CD4-positive, CD25-positive, alpha-beta regulatory T cell (primary cell): ENCODE data around the gene GFM1. TPM values are rescaled to one million over a fixed set of nuclear protein-coding genes. Genes with fewer than 3 reads are reported as not detected.

ENCODE experiments used
- ATAC-seq, 2 donors: fragments of 150-1000 bp; cut with Tn5 transposase; one replicate each; pipeline ENCODE4 v1.10.0; 2021; ENCODE audit warnings: low read depth in 2 of 2, moderate number of reproducible peaks in 2 of 2, moderate library complexity in 1 of 2
- DNase-seq, 3 donors: peaks; one replicate each; pipeline versions ENCODE4 v3.0.0 to v3.0.0-alpha.2; 2012 to 2022; ENCODE audit warnings: mixed read lengths in 1 of 3
- H3K27ac ChIP-seq: one replicate; pipeline ENCODE4 v1.7.0; 2013; ENCODE audit warnings: mild to moderate bottlenecking, low read length; ENCODE audit not compliant: insufficient read depth, poor library complexity, severe bottlenecking
- H3K27me3 ChIP-seq: one replicate; pipeline ENCODE4 v1.7.0; 2013; ENCODE audit warnings: low read length; ENCODE audit not compliant: control insufficient read depth, insufficient read depth
- H3K36me3 ChIP-seq: one replicate; pipeline ENCODE4 v1.7.0; 2013; ENCODE audit warnings: mild to moderate bottlenecking, low read length, moderate library complexity; ENCODE audit not compliant: control insufficient read depth, insufficient read depth
- H3K4me1 ChIP-seq: 2 replicates; pipeline ENCODE4 v1.7.0; 2013; ENCODE audit warnings: mild to moderate bottlenecking, low read length; ENCODE audit not compliant: insufficient read depth, control insufficient read depth, poor library complexity, severe bottlenecking
- H3K4me3 ChIP-seq: one replicate; pipeline ENCODE4 v1.7.0; 2013; ENCODE audit warnings: low read depth, mild to moderate bottlenecking, low read length, moderate library complexity
- H3K9me3 ChIP-seq, 2 experiments: 1 replicate in 1 of 2; 2 replicates in 1 of 2; pipeline ENCODE4 v1.7.0; 2013; ENCODE audit warnings: low read length in 2 of 2, mild to moderate bottlenecking in 1 of 2, moderate library complexity in 1 of 2; ENCODE audit not compliant: control insufficient read depth in 2 of 2
- H3K27ac Mint-ChIP-seq, 3 donors: one replicate each; pipeline ENCODE4 v1.8.0; 2020 to 2022; ENCODE audit warnings: mild to moderate bottlenecking in 3 of 3, mixed read lengths in 3 of 3, moderate library complexity in 2 of 3
- H3K27me3 Mint-ChIP-seq: one replicate; pipeline ENCODE4 v1.8.0; 2022; ENCODE audit warnings: mild to moderate bottlenecking, mixed read lengths
- H3K36me3 Mint-ChIP-seq: one replicate; pipeline ENCODE4 v1.8.0; 2020; ENCODE audit warnings: mixed read lengths
- H3K4me1 Mint-ChIP-seq, 4 donors: one replicate each; pipeline ENCODE4 v1.8.0; 2020 to 2022; ENCODE audit warnings: mixed read lengths in 4 of 4, mild to moderate bottlenecking in 1 of 4
- H3K4me3 Mint-ChIP-seq, 4 donors: one replicate each; pipeline ENCODE4 v1.8.0; 2020 to 2022; ENCODE audit warnings: mild to moderate bottlenecking in 4 of 4, mixed read lengths in 4 of 4, moderate library complexity in 3 of 4
- H3K9me3 Mint-ChIP-seq, 7 donors: one replicate each; pipeline ENCODE4 v1.8.0; 2020 to 2022; ENCODE audit warnings: mixed read lengths in 7 of 7, mild to moderate bottlenecking in 3 of 7, moderate library complexity in 2 of 7
- polyA plus RNA-seq, 4 donors: library from polyadenylated mRNA; unstranded; fragments of 300-500 nt; fragmentation: Illumina TruSeq; gene quantifications; one replicate each; pipeline ENCODE4 v1.2.3, GENCODE V29; 2021
- total RNA-seq: library from RNA; stranded (reverse); gene quantifications from one replicate; pipeline ENCODE4 v1.2.3, GENCODE V29; 2022

GFM1 gene
- total RNA-seq = 36.9 TPM
- 10 to 100 TPM; 22.2 to 36.0 (median 31.1) TPM for polyA plus RNA-seq

DNA sequence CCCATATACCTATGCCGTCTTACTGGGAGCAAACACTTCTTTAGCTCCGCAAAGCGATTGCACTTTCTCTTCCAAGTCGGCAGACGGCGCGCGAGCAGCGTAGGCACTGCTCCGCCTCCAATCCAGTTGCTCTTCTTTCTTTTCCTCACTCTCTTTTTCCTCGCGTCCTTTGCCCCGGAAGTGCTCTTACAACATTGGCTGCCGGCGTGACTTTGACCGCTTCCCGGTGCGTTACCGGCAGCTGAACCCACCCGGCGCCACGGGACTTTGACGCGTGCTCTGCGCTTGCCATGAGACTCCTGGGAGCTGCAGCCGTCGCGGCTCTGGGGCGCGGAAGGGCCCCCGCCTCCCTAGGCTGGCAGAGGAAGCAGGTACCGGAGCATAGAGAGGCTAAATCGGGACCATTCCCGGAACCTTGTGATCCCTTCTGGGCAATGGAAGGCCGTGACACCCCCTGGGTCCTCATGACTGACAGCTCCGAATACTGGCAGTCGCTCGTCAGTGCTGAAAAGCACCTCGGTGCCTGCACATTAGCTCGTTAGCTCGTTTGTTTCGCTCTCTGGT lies at the start of gene GFM1:
Gene GFM1 (plus strand): TSS at position 183 of the 564 bp plus-strand sequence. CDS start 108 bp downstream, at position 291.
- Mint-ChIP-seq H3K27ac (peak within 1 kb of the TSS; percentile 92 to 94 (median 94)), H3K4me3 (peak within 1 kb of the TSS; percentile 90 to 96 (median 95)), H3K9me3 (no peaks in the 10 kb centered on the region), H3K36me3 (peaks cover 25% of the 10 kb centered on the region), H3K4me1 (peaks cover 11 to 50% (median 37%) of the 10 kb centered on the region in 4 donors), H3K27me3 (peaks cover 4% of the 10 kb centered on the region)
- Histone ChIP-seq H3K27ac (peak within 1 kb of the TSS; percentile 77), H3K9me3 (no peaks in the 10 kb centered on the region), H3K36me3 (peaks cover 26% of the 10 kb centered on the region), H3K27me3 (no peaks in the 10 kb centered on the region), H3K4me3 (peak within 1 kb of the TSS; percentile 99), H3K4me1 (peaks cover 15% of the 10 kb centered on the region)
- DNase-seq = peak; percentile 88 to 97 (median 88)
- peak; percentile 94 to 95 for ATAC-seq

GRCh38 chr3:158600787-158601186 lies 43.5 kb upstream of the GFM1 start:
- no peaks in the 10 kb centered on the region for H3K4me1 Mint-ChIP-seq
- no peak for DNase-seq
- Histone ChIP-seq H3K4me3 (no peak overlapping the region), H3K36me3 (no peaks in the 10 kb centered on the region), H3K9me3 (no peaks in the 10 kb centered on the region), H3K27me3 (no peaks in the 10 kb centered on the region), H3K4me1 (no peaks in the 10 kb centered on the region), H3K27ac (no peak overlapping the region)
- peaks cover 5% of the 10 kb centered on the region for H3K27me3 Mint-ChIP-seq
- ATAC-seq = no peak
- H3K36me3 Mint-ChIP-seq = no peaks in the 10 kb centered on the region
- no peaks in the 10 kb centered on the region for H3K9me3 Mint-ChIP-seq
- no peak overlapping the region for H3K4me3 Mint-ChIP-seq
- H3K27ac Mint-ChIP-seq = no peak overlapping the region

DNA sequence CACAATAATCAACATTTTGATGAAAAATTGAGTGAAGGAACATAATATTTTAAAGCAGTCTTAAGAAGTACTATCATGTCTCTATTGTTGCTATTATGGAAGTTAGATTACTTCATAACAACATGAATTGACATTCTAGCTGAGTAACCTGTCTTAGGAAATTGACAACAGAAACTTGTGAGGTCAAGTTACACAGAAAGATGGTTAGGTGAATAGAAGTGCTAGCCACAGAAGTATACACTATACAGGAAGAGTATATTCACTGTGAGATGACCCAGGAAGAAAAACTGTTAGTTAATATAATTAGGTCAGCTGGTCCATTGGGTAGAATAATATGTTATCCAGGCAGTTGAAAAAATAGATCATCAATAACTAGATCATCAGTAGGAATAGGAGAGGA lies 42.1 kb upstream of the GFM1 start:
- DNase-seq (no peak), ATAC-seq (no peak)
- H3K36me3 Mint-ChIP-seq = no peaks in the 10 kb centered on the region
- Histone ChIP-seq H3K4me1 (no peaks in the 10 kb centered on the region), H3K36me3 (no peaks in the 10 kb centered on the region), H3K27me3 (no peaks in the 10 kb centered on the region), H3K9me3 (no peaks in the 10 kb centered on the region), H3K4me3 (no peak overlapping the region), H3K27ac (no peak overlapping the region)
- H3K4me3 Mint-ChIP-seq = no peak overlapping the region
- no peak overlapping the region for H3K27ac Mint-ChIP-seq
- H3K9me3 Mint-ChIP-seq = no peaks in the 10 kb centered on the region
- no peaks in the 10 kb centered on the region for H3K4me1 Mint-ChIP-seq
- peaks cover 5% of the 10 kb centered on the region for H3K27me3 Mint-ChIP-seq

DNA sequence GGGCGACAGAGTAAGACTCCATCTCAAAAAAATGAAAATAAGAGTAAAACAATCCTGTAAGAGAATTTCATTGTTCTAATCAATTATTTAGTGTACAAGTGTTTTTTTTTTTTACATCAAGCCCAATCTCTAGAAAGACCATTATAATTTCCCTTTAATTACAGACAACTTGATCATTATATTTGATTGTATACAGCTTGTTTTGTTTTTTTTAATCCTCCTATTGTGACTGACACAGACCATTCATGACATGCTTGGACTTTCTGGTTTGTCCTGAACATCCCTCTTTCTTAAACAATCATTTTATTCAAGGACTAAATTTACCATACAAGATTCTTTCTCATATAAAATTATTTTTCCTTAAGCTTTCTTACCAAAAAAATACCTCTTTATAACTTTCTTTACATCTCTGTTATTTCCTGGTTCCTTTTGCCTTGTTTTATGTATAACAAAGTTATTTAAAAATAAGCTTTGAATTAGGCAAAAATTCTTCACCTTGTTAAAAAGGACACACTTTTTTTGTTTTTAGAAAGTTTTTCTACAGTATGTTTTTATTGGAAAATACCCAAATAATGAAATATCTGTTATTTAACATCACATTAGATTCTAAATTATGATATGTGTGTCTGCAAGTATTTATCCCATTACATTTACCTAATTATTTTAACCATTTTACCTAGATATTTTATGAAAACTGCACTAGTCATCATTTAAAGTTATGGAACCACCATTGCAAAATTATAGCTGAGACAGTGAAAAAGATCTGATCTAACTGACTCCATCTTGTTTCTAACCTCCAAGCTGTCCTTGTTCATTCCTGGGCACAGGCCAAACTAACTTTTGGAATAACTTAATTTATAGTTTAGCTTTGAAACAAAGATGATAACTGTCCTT lies 26.1 kb upstream of the GFM1 start:
- no peaks in the 10 kb centered on the region for H3K4me1 Mint-ChIP-seq
- no peaks in the 10 kb centered on the region for H3K4me1 ChIP-seq
- H3K27ac ChIP-seq = no peak overlapping the region
- H3K36me3 Mint-ChIP-seq = no peaks in the 10 kb centered on the region
- ATAC-seq (no peak), DNase-seq (no peak)
- no peak overlapping the region for H3K27ac Mint-ChIP-seq
- no peak overlapping the region for H3K4me3 ChIP-seq
- no peaks in the 10 kb centered on the region for H3K27me3 ChIP-seq
- H3K9me3 ChIP-seq = peaks cover 5 to 16% of the 10 kb centered on the region in 2 experiments
- H3K27me3 Mint-ChIP-seq = peaks cover 15% of the 10 kb centered on the region
- peaks cover 0 to 12% (median 3%) of the 10 kb centered on the region in 7 donors for H3K9me3 Mint-ChIP-seq
- no peaks in the 10 kb centered on the region for H3K36me3 ChIP-seq
- H3K4me3 Mint-ChIP-seq = no peak overlapping the region

- H3K27ac Mint-ChIP-seq = no peak overlapping the region
- no peaks in the 10 kb centered on the region for H3K4me1 Mint-ChIP-seq
- Histone ChIP-seq H3K4me1 (no peaks in the 10 kb centered on the region), H3K27ac (no peak overlapping the region), H3K4me3 (no peak overlapping the region), H3K9me3 (peaks cover 3 to 6% of the 10 kb centered on the region in 2 experiments), H3K27me3 (peaks cover 3% of the 10 kb centered on the region), H3K36me3 (no peaks in the 10 kb centered on the region)
- H3K9me3 Mint-ChIP-seq = peaks cover 0 to 10% (median 0%) of the 10 kb centered on the region in 7 donors
- DNase-seq (no peak), ATAC-seq (no peak)
- H3K36me3 Mint-ChIP-seq = no peaks in the 10 kb centered on the region
- peaks cover 12% of the 10 kb centered on the region for H3K27me3 Mint-ChIP-seq
- H3K4me3 Mint-ChIP-seq = no peak overlapping the region
These were observed 18.4 kb upstream of the GFM1 start for GRCh38 chr3:158625881-158626280.

- Histone ChIP-seq H3K4me1 (no peaks in the 10 kb centered on the region), H3K36me3 (no peaks in the 10 kb centered on the region), H3K27ac (no peak overlapping the region), H3K4me3 (no peak overlapping the region), H3K27me3 (peaks cover 3% of the 10 kb centered on the region), H3K9me3 (no peaks in the 10 kb centered on the region)
- DNase-seq (no peak), ATAC-seq (no peak)
- Mint-ChIP-seq H3K9me3 (peaks cover 0 to 9% (median 0%) of the 10 kb centered on the region in 7 donors), H3K27ac (no peak overlapping the region), H3K4me1 (no peaks in the 10 kb centered on the region), H3K36me3 (no peaks in the 10 kb centered on the region), H3K4me3 (no peak overlapping the region), H3K27me3 (peaks cover 15% of the 10 kb centered on the region)
These were observed 12.3 kb upstream of the GFM1 start for GRCh38 chr3:158631981-158632380.

- Mint-ChIP-seq H3K27ac (no peak overlapping the region), H3K4me1 (peaks cover 5 to 32% (median 19%) of the 10 kb centered on the region in 4 donors), H3K27me3 (peaks cover 4% of the 10 kb centered on the region), H3K9me3 (no peaks in the 10 kb centered on the region), H3K36me3 (no peaks in the 10 kb centered on the region), H3K4me3 (no peak overlapping the region)
- ATAC-seq (no peak), DNase-seq (no peak)
- Histone ChIP-seq H3K36me3 (no peaks in the 10 kb centered on the region), H3K4me3 (no peak overlapping the region), H3K27me3 (no peaks in the 10 kb centered on the region), H3K9me3 (no peaks in the 10 kb centered on the region), H3K27ac (no peak overlapping the region), H3K4me1 (peaks cover 13% of the 10 kb centered on the region)
These were observed 3.7 kb upstream of the GFM1 start for GRCh38 chr3:158640646-158641045.
